ENCODE data around the gene KASH5.

- TF ChIP-seq POLR2A (IDR thresholded peaks at IDR 0.05) (no peak), CTCF (IDR thresholded peaks at IDR 0.05) (no peak)
These were observed 33.8 kb downstream of the KASH5 start for GRCh38 chr19:49421878-49422202.
